Tibial artery (tissue), 4 donors: Measurements from ENCODE around the gene FASTK.

Experiments
- DNase-seq, 2 donors: peaks; one replicate each; pipeline ENCODE4 v3.0.0-alpha.2; 2019
- H3K27ac ChIP-seq, 2 donors: fragments of 200-600 bp; sonication (generic) in 1 of 2; 1 replicate in 1 of 2; 2 replicates in 1 of 2; pipeline ENCODE4 v1.5.1; 2018 to 2019; ENCODE audit warnings: mild to moderate bottlenecking in 1 of 2
- H3K27me3 ChIP-seq, 2 donors: fragments of 200-600 bp; sonication (generic) in 1 of 2; one replicate each; pipeline versions ENCODE4 v1.5.1 to v1.6.0; 2016 to 2019
- H3K36me3 ChIP-seq, 3 donors: fragments of 200-600 bp; sonication (generic) in 2 of 3; one replicate each; pipeline ENCODE4 v1.5.1; 2016 to 2019; ENCODE audit warnings: mild to moderate bottlenecking in 2 of 3
- H3K4me1 ChIP-seq, 4 donors: fragments of 200-600 bp; sonication (generic) in 2 of 4; 1 replicate in 3 of 4; 2 replicates in 1 of 4; pipeline ENCODE4 v1.5.1; 2016 to 2019
- H3K4me3 ChIP-seq, 2 donors: fragments of 200-600 bp; sonication (generic) in 1 of 2; 1 replicate in 1 of 2; 2 replicates in 1 of 2; pipeline ENCODE4 v1.5.1; 2018 to 2019; ENCODE audit warnings: mild to moderate bottlenecking in 2 of 2
- H3K9me3 ChIP-seq, 3 donors: fragments of 200-600 bp; sonication (generic) in 1 of 3; one replicate each; pipeline ENCODE4 v1.5.1; 2016 to 2019
- CTCF ChIP-seq, 2 experiments: fragments of 200-600 bp in 1 of 2; fragments of 450-650 bp in 1 of 2; IDR thresholded peaks; one replicate each; pipeline ENCODE4 v1.5.1; 2017 to 2019; ENCODE audit warnings: antibody characterized with exemption in 2 of 2, mild to moderate bottlenecking in 1 of 2, moderate library complexity in 1 of 2
- intact Hi-C: fragments of 100-400 bp; cut with DNase I; formaldehyde crosslinking; loops from one replicate; pipeline ENCODE4 v1.15.0; 2023; ENCODE audit warnings: low total_unique reads

Gene FASTK

GRCh38 chr7:151100921-151101320, 20.3 kb upstream of the FASTK start:
- peak in 1 of 2 donors; percentile 50 for DNase-seq
- Histone ChIP-seq H3K4me3 (no peak overlapping the region), H3K4me1 (peaks cover 0 to 25% (median 6%) of the 10 kb centered on the region in 4 donors), H3K27ac (no peak overlapping the region), H3K9me3 (no peaks in the 10 kb centered on the region), H3K27me3 (no peaks in the 10 kb centered on the region), H3K36me3 (peaks cover 0 to 7% (median 0%) of the 10 kb centered on the region in 3 donors)
- no peak for TF ChIP-seq CTCF (IDR thresholded peaks at IDR 0.05)
- intact Hi-C loops, result no loop called here

- H3K4me3 ChIP-seq, result no peak overlapping the region
Observed at GRCh38 chr7:151099486-151100211, 19.0 kb upstream of the FASTK start.

GRCh38 chr7:151095828-151096475, 15.3 kb upstream of the FASTK start:
- Histone ChIP-seq H3K27me3 (no peaks in the 10 kb centered on the region), H3K4me3 (no peak overlapping the region), H3K27ac (no peak overlapping the region), H3K9me3 (no peaks in the 10 kb centered on the region), H3K36me3 (peaks cover 0 to 7% (median 0%) of the 10 kb centered on the region in 3 donors), H3K4me1 (peaks cover 0 to 19% (median 2%) of the 10 kb centered on the region in 4 donors)
- TF ChIP-seq CTCF (IDR thresholded peaks at IDR 0.05), result no peak
- no peak for DNase-seq
- intact Hi-C loops, result no loop called here

More at GRCh38 chr7:151099486-151100211, 19.0 kb upstream of the FASTK start:
- no peaks in the 10 kb centered on the region for H3K9me3 ChIP-seq
- no peak for TF ChIP-seq CTCF (IDR thresholded peaks at IDR 0.05)
- H3K27ac ChIP-seq, result no peak overlapping the region
- DNase-seq, result no peak
- H3K27me3 ChIP-seq, result no peaks in the 10 kb centered on the region
- intact Hi-C loops, result no loop called here
- H3K4me1 ChIP-seq, result peaks cover 0 to 24% (median 3%) of the 10 kb centered on the region in 4 donors
- H3K36me3 ChIP-seq, result peaks cover 0 to 7% (median 0%) of the 10 kb centered on the region in 3 donors

- TF ChIP-seq CTCF (IDR thresholded peaks at IDR 0.05), result no peak
- H3K9me3 ChIP-seq, result no peaks in the 10 kb centered on the region
- no peak overlapping the region for H3K27ac ChIP-seq
- H3K36me3 ChIP-seq, result peaks cover 0 to 7% (median 0%) of the 10 kb centered on the region in 3 donors
- no peak overlapping the region for H3K4me3 ChIP-seq
- H3K27me3 ChIP-seq, result no peaks in the 10 kb centered on the region
- peaks cover 0 to 24% (median 3%) of the 10 kb centered on the region in 4 donors for H3K4me1 ChIP-seq
- intact Hi-C loops, result no loop called here
- no peak for DNase-seq
Observed at GRCh38 chr7:151095123-151095797, 14.7 kb upstream of the FASTK start.

- intact Hi-C loops, result no loop called here
- no peak for DNase-seq
- Histone ChIP-seq H3K27ac (no peak overlapping the region), H3K36me3 (peaks cover 0 to 7% (median 0%) of the 10 kb centered on the region in 3 donors), H3K4me3 (no peak overlapping the region), H3K27me3 (no peaks in the 10 kb centered on the region), H3K4me1 (peaks cover 0 to 29% (median 5%) of the 10 kb centered on the region in 4 donors), H3K9me3 (no peaks in the 10 kb centered on the region)
- no peak for TF ChIP-seq CTCF (IDR thresholded peaks at IDR 0.05)
Observed at GRCh38 chr7:151094675-151095074, 14.1 kb upstream of the FASTK start.
